GM23338 (cell line): ENCODE data around the gene PNPLA1. TPM values are rescaled to one million over a fixed set of nuclear protein-coding genes. Genes with fewer than 3 reads are reported as not detected.

Experiments used
- ATAC-seq: fragments of 200-7000 bp; cut with Tn5 transposase; 3 replicates; pipeline ENCODE4 v1.9.1; 2020
- DNase-seq: peaks from one replicate; pipeline ENCODE4 v3.0.0-alpha.2; 2015; ENCODE audit warnings: low spot score
- H2AFZ ChIP-seq: fragments of 200-600 bp; sonication (generic); 2 replicates; pipeline ENCODE4 v1.8.0; 2016; ENCODE audit warnings: antibody characterized with exemption, mild to moderate bottlenecking, moderate library complexity
- H3F3A ChIP-seq: fragments of 200-600 bp; sonication (generic); replicated peaks from 2 replicates; pipeline ENCODE4 v1.8.0; 2017; ENCODE audit warnings: antibody characterized with exemption, mixed run types, low read depth
- H3K27ac ChIP-seq: fragments of 200-600 bp; sonication (generic); 2 replicates; pipeline ENCODE4 v1.6.1; 2016; ENCODE audit warnings: low read depth
- H3K27me3 ChIP-seq: fragments of 200-600 bp; sonication (generic); 2 replicates; pipeline ENCODE4 v1.8.0; 2016; ENCODE audit warnings: mild to moderate bottlenecking, mixed run types, moderate library complexity; ENCODE audit not compliant: insufficient read depth
- H3K36me3 ChIP-seq: fragments of 200-600 bp; sonication (generic); 2 replicates; pipeline ENCODE4 v1.8.0; 2016; ENCODE audit warnings: mild to moderate bottlenecking; ENCODE audit not compliant: insufficient read depth
- H3K4me1 ChIP-seq: fragments of 200-600 bp; sonication (generic); 2 replicates; pipeline ENCODE4 v1.8.0; 2016; ENCODE audit warnings: mild to moderate bottlenecking, moderate library complexity; ENCODE audit not compliant: insufficient read depth
- H3K4me2 ChIP-seq: fragments of 200-600 bp; sonication (generic); 2 replicates; pipeline ENCODE4 v1.7.1; 2017; ENCODE audit warnings: mixed run types
- H3K4me3 ChIP-seq: fragments of 200-600 bp; sonication (generic); 2 replicates; pipeline ENCODE4 v1.6.1; 2016; ENCODE audit warnings: mixed run types
- H3K79me2 ChIP-seq: fragments of 200-600 bp; sonication (generic); replicated peaks from 2 replicates; pipeline ENCODE4 v1.8.0; 2017; ENCODE audit warnings: mild to moderate bottlenecking; ENCODE audit not compliant: insufficient read depth
- H3K9me2 ChIP-seq: fragments of 200-600 bp; sonication (generic); 2 replicates; pipeline ENCODE4 v1.8.0; 2017; ENCODE audit not compliant: insufficient read depth
- H4K20me1 ChIP-seq: fragments of 200-600 bp; sonication (generic); replicated peaks from 2 replicates; pipeline ENCODE4 v1.8.0; 2017; ENCODE audit warnings: mild to moderate bottlenecking; ENCODE audit not compliant: insufficient read depth
- H3K27ac Mint-ChIP-seq: 2 replicates; pipeline ENCODE4 v1.8.0; 2020; ENCODE audit warnings: inconsistent platforms, mild to moderate bottlenecking, moderate library complexity, mixed read lengths
- H3K27me3 Mint-ChIP-seq: 3 replicates; pipeline ENCODE4 v1.8.0; 2022; ENCODE audit warnings: low read depth, mild to moderate bottlenecking, moderate library complexity, mixed read lengths, inconsistent platforms; ENCODE audit not compliant: insufficient read depth, poor library complexity
- H3K36me3 Mint-ChIP-seq: 3 replicates; pipeline ENCODE4 v1.8.0; 2021; ENCODE audit warnings: low read depth, mild to moderate bottlenecking, inconsistent platforms, moderate library complexity, mixed read lengths
- H3K4me1 Mint-ChIP-seq: 3 replicates; pipeline ENCODE4 v1.8.0; 2020; ENCODE audit warnings: mild to moderate bottlenecking, inconsistent platforms, mixed read lengths
- H3K4me3 Mint-ChIP-seq: 3 replicates; pipeline ENCODE4 v1.8.0; 2021; ENCODE audit warnings: moderate library complexity, mild to moderate bottlenecking, inconsistent platforms, mixed read lengths
- H3K9me3 Mint-ChIP-seq: 3 replicates; pipeline ENCODE4 v1.8.0; 2020; ENCODE audit warnings: moderate library complexity, mild to moderate bottlenecking, inconsistent platforms, mixed read lengths
- EZH2phosphoT487 ChIP-seq: fragments of 200-600 bp; sonication (generic); IDR thresholded peaks from one replicate; pipeline ENCODE4 v1.8.1; 2018; ENCODE audit warnings: antibody characterized with exemption; ENCODE audit not compliant: unreplicated experiment
- NANOG ChIP-seq: IDR thresholded peaks from 2 replicates; pipeline ENCODE4 v1.6.1; 2016; ENCODE audit warnings: antibody characterized with exemption, borderline replicate concordance
- POLR2AphosphoS5 ChIP-seq: IDR thresholded peaks from 2 replicates; pipeline ENCODE4 v1.6.1; 2016; ENCODE audit warnings: antibody characterized with exemption, low read depth
- STAT1 ChIP-seq: IDR thresholded peaks from one replicate; pipeline ENCODE4 v1.6.1; 2016; ENCODE audit warnings: antibody characterized with exemption; ENCODE audit not compliant: unreplicated experiment
- ZNF331 ChIP-seq: fragments of 250-450 bp; sonication (Bioruptor Pico); IDR thresholded peaks from 2 replicates; pipeline ENCODE4 v1.5.0; 2020; ENCODE audit warnings: low read depth, mild to moderate bottlenecking, moderate library complexity
- polyA plus RNA-seq: library from polyadenylated mRNA; unstranded; fragments of >200 nt; fragmentation: Nextera tagmentation; extraction: Ambion mirVana; gene quantifications from 2 replicates; pipeline ENCODE4 v1.2.1, GENCODE V29; 2016
- total RNA-seq: library from RNA; depleted of rRNA; stranded (reverse); fragments of >200 nt; shearing (Covaris generic); gene quantifications from 2 replicates; pipeline ENCODE4 v1.2.3, GENCODE V29; 2014
- TF ChIP-seq, protein P1 (sequence below): IDR thresholded peaks from 2 replicates; pipeline ENCODE4 v1.6.1; 2016; ENCODE audit warnings: antibody characterized with exemption
- TF ChIP-seq, protein P2 (sequence below): IDR thresholded peaks from one replicate; pipeline ENCODE4 v1.6.1; 2018; ENCODE audit warnings: antibody characterized with exemption; ENCODE audit not compliant: unreplicated experiment
- TF ChIP-seq, protein P3 (sequence below), 2 experiments: fragments of 200-600 bp in 1 of 2; sonication (generic) in 1 of 2; conservative IDR thresholded peaks; 2 replicates each; pipeline versions ENCODE4 v1.5.1 to v1.6.1; 2016 to 2017; ENCODE audit warnings: antibody characterized with exemption in 2 of 2, low read depth in 2 of 2, mild to moderate bottlenecking in 2 of 2, moderate library complexity in 1 of 2
- TF ChIP-seq, protein P4 (sequence below): fragments of 250-450 bp; sonication (Bioruptor Pico); IDR thresholded peaks from 2 replicates; pipeline ENCODE4 v1.5.0; 2020; ENCODE audit warnings: mild to moderate bottlenecking, moderate library complexity

PNPLA1 gene
- total and polyA plus RNA-seq, 2 experiments from 2014 or later = not detected

DNA sequence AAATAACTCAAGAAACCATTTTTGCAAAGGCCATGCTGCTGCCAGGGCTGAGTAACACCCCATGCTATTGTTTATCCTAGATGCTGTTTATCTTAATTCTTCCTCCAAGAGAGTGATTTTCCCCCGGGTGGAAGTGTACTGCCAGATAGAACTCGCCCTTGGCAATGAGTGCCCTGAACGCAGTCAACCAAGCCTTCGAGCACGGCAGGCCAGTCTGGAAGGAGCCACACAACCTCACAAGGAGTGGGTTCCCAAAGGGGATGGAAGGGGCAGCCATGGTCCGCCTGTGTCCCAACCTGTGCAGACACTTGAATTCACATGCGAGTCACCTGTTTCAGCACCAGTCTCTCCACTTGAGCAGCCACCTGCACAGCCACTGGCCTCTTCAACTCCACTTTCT is 31.9 kb downstream of the PNPLA1 start (continued):
- no peak for TF ChIP-seq NANOG
- TF ChIP-seq, protein P1, sequence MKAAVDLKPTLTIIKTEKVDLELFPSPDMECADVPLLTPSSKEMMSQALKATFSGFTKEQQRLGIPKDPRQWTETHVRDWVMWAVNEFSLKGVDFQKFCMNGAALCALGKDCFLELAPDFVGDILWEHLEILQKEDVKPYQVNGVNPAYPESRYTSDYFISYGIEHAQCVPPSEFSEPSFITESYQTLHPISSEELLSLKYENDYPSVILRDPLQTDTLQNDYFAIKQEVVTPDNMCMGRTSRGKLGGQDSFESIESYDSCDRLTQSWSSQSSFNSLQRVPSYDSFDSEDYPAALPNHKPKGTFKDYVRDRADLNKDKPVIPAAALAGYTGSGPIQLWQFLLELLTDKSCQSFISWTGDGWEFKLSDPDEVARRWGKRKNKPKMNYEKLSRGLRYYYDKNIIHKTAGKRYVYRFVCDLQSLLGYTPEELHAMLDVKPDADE = no peak
- no peak for TF ChIP-seq ZNF331
- TF ChIP-seq, protein P2, sequence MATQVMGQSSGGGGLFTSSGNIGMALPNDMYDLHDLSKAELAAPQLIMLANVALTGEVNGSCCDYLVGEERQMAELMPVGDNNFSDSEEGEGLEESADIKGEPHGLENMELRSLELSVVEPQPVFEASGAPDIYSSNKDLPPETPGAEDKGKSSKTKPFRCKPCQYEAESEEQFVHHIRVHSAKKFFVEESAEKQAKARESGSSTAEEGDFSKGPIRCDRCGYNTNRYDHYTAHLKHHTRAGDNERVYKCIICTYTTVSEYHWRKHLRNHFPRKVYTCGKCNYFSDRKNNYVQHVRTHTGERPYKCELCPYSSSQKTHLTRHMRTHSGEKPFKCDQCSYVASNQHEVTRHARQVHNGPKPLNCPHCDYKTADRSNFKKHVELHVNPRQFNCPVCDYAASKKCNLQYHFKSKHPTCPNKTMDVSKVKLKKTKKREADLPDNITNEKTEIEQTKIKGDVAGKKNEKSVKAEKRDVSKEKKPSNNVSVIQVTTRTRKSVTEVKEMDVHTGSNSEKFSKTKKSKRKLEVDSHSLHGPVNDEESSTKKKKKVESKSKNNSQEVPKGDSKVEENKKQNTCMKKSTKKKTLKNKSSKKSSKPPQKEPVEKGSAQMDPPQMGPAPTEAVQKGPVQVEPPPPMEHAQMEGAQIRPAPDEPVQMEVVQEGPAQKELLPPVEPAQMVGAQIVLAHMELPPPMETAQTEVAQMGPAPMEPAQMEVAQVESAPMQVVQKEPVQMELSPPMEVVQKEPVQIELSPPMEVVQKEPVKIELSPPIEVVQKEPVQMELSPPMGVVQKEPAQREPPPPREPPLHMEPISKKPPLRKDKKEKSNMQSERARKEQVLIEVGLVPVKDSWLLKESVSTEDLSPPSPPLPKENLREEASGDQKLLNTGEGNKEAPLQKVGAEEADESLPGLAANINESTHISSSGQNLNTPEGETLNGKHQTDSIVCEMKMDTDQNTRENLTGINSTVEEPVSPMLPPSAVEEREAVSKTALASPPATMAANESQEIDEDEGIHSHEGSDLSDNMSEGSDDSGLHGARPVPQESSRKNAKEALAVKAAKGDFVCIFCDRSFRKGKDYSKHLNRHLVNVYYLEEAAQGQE = no peak
- no peak for TF ChIP-seq POLR2AphosphoS5
- TF ChIP-seq, protein P3, sequence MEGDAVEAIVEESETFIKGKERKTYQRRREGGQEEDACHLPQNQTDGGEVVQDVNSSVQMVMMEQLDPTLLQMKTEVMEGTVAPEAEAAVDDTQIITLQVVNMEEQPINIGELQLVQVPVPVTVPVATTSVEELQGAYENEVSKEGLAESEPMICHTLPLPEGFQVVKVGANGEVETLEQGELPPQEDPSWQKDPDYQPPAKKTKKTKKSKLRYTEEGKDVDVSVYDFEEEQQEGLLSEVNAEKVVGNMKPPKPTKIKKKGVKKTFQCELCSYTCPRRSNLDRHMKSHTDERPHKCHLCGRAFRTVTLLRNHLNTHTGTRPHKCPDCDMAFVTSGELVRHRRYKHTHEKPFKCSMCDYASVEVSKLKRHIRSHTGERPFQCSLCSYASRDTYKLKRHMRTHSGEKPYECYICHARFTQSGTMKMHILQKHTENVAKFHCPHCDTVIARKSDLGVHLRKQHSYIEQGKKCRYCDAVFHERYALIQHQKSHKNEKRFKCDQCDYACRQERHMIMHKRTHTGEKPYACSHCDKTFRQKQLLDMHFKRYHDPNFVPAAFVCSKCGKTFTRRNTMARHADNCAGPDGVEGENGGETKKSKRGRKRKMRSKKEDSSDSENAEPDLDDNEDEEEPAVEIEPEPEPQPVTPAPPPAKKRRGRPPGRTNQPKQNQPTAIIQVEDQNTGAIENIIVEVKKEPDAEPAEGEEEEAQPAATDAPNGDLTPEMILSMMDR (conservative IDR thresholded peaks at IDR 0.05; ENCODE audit: low read depth in 2 of 2) = no peak

DNA sequence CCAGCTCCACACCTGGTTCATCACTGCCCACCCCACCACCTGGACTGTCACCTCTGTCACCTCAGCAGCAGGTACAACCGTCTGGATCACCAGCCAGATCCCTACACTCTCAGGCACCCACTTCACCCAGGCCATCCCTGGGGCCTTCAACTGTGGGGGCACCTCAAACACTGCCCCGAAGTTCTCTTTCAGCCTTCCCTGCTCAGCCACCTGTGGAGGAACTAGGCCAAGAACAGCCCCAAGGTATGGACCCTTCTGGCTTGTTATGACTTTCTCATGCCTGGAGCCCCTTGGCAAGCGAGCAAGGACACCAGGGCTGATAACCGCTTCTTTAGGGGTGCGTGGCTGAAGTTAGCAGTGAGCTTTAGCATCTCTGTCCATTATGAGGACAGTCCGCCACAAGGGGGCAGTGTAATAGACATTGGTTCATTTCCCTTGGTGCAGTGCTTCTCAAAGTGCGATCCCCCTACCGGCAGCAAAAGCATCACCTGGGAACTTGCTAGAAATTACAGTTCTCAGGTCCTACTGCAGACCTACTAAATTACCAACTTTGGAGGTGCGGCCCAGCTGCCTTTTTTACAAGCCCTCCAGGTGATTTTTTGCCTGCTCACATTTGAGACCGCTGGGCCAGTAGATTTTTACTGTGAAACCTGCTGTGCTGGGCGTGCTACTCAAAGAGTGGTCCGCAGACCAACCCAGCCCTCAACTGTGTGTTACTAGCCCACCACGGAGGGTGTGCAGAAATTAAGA is 32.5 kb downstream of the PNPLA1 start:
- DNase-seq = peak; percentile 99
- Mint-ChIP-seq H3K4me1 (peaks cover 9% of the 10 kb centered on the region), H3K9me3 (no peaks in the 10 kb centered on the region), H3K36me3 (no peaks in the 10 kb centered on the region), H3K27me3 (peaks cover 3% of the 10 kb centered on the region), H3K27ac (no peak overlapping the region), H3K4me3 (no peak overlapping the region)
- H3K27me3 ChIP-seq = no peaks in the 10 kb centered on the region
- H2AFZ ChIP-seq = peak overlapping the region; percentile 76; the same call in 1 of the 2 replicates
- no peak overlapping the region for H3K27ac ChIP-seq
- ATAC-seq = peak; percentile 95
- H3K36me3 ChIP-seq = no peaks in the 10 kb centered on the region
- H3K4me2 ChIP-seq = no peak overlapping the region
- peaks cover 5% of the 10 kb centered on the region; the same call in 1 of the 2 replicates for H3K4me1 ChIP-seq
- no peaks in the 10 kb centered on the region for H3K9me2 ChIP-seq
- no peak overlapping the region for H3K4me3 ChIP-seq
- H3F3A ChIP-seq = no peaks in the 10 kb centered on the region
- no peaks in the 10 kb centered on the region for H4K20me1 ChIP-seq
- H3K79me2 ChIP-seq = no peaks in the 10 kb centered on the region
- TF ChIP-seq ZNF331 (no peak), EZH2phosphoT487 (no peak), STAT1 (no peak)
- TF ChIP-seq, protein P1 = no peak
- TF ChIP-seq, protein P4, sequence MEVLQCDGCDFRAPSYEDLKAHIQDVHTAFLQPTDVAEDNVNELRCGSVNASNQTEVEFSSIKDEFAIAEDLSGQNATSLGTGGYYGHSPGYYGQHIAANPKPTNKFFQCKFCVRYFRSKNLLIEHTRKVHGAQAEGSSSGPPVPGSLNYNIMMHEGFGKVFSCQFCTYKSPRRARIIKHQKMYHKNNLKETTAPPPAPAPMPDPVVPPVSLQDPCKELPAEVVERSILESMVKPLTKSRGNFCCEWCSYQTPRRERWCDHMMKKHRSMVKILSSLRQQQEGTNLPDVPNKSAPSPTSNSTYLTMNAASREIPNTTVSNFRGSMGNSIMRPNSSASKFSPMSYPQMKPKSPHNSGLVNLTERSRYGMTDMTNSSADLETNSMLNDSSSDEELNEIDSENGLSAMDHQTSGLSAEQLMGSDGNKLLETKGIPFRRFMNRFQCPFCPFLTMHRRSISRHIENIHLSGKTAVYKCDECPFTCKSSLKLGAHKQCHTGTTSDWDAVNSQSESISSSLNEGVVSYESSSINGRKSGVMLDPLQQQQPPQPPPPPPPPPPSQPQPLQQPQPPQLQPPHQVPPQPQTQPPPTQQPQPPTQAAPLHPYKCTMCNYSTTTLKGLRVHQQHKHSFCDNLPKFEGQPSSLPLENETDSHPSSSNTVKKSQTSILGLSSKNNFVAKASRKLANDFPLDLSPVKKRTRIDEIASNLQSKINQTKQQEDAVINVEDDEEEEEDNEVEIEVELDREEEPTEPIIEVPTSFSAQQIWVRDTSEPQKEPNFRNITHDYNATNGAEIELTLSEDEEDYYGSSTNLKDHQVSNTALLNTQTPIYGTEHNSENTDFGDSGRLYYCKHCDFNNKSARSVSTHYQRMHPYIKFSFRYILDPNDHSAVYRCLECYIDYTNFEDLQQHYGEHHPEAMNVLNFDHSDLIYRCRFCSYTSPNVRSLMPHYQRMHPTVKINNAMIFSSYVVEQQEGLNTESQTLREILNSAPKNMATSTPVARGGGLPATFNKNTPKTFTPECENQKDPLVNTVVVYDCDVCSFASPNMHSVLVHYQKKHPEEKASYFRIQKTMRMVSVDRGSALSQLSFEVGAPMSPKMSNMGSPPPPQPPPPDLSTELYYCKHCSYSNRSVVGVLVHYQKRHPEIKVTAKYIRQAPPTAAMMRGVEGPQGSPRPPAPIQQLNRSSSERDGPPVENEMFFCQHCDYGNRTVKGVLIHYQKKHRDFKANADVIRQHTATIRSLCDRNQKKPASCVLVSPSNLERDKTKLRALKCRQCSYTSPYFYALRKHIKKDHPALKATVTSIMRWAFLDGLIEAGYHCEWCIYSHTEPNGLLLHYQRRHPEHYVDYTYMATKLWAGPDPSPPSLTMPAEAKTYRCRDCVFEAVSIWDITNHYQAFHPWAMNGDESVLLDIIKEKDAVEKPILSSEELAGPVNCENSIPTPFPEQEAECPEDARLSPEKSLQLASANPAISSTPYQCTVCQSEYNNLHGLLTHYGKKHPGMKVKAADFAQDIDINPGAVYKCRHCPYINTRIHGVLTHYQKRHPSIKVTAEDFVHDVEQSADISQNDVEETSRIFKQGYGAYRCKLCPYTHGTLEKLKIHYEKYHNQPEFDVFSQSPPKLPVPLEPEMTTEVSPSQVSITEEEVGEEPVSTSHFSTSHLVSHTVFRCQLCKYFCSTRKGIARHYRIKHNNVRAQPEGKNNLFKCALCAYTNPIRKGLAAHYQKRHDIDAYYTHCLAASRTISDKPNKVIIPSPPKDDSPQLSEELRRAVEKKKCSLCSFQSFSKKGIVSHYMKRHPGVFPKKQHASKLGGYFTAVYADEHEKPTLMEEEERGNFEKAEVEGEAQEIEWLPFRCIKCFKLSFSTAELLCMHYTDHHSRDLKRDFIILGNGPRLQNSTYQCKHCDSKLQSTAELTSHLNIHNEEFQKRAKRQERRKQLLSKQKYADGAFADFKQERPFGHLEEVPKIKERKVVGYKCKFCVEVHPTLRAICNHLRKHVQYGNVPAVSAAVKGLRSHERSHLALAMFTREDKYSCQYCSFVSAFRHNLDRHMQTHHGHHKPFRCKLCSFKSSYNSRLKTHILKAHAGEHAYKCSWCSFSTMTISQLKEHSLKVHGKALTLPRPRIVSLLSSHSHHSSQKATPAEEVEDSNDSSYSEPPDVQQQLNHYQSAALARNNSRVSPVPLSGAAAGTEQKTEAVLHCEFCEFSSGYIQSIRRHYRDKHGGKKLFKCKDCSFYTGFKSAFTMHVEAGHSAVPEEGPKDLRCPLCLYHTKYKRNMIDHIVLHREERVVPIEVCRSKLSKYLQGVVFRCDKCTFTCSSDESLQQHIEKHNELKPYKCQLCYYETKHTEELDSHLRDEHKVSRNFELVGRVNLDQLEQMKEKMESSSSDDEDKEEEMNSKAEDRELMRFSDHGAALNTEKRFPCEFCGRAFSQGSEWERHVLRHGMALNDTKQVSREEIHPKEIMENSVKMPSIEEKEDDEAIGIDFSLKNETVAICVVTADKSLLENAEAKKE = 0 out of 2 replicates have a peak, but pooled peaks have one; percentile 13
